ENCODE measurements around the gene CGREF1.
A peak's percentile ranks its signal among the peaks of the same experiment; 100 is the strongest.

Gene CGREF1

DNA sequence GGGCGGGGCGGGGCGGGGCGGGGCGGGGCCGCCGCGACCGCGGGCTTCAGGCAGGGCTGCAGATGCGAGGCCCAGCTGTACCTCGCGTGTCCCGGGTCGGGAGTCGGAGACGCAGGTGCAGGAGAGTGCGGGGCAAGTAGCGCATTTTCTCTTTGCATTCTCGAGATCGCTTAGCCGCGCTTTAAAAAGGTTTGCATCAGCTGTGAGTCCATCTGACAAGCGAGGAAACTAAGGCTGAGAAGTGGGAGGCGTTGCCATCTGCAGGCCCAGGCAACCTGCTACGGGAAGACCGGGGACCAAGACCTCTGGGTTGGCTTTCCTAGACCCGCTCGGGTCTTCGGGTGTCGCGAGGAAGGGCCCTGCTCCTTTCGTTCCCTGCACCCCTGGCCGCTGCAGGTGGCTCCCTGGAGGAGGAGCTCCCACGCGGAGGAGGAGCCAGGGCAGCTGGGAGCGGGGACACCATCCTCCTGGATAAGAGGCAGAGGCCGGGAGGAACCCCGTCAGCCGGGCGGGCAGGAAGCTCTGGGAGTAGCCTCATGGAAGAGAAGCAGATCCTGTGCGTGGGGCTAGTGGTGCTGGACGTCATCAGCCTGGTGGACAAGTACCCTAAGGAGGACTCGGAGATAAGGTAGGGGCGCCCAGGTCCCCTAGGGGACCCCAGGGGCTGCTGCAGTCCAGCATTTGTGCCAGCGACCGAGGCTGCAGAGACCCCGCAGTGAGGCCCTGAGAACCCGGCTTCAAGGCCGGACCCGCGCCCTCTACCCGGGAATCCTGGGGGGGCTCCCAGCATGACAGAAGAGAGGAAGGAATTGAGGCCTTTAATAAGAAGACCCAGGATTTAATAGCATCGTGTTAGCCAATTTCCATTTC, 32.0 kb downstream of the CGREF1 start, which contains the start of gene KHK:
Gene KHK (plus strand): TSS at position 49 of the 870 bp plus-strand sequence. CDS start 488 bp downstream, at position 537.
- in situ Hi-C loops (cut with MboI; ENCODE audit: low pct_unique_long_range_greater_than_20kb, low sequenced_read_pairs, unreplicated experiment): no loop called here
- peak; percentile 53 for DNase-seq (ENCODE audit: low spot score)
- TF ChIP-seq CTCF (IDR thresholded peaks at IDR 0.05; ENCODE audit: extremely low read depth, insufficient read depth, missing control alignments): no peak

GRCh38 chr2:27086090-27086723, 32.7 kb downstream of the CGREF1 start:
- in situ Hi-C loops (cut with MboI; ENCODE audit: low pct_unique_long_range_greater_than_20kb, low sequenced_read_pairs, unreplicated experiment): no loop called here
- DNase-seq (ENCODE audit: low spot score): peak; percentile 100
- TF ChIP-seq CTCF (IDR thresholded peaks at IDR 0.05; ENCODE audit: extremely low read depth, insufficient read depth, missing control alignments): peak; percentile 97

GRCh38 chr2:27085673-27086089, 33.2 kb downstream of the CGREF1 start:
- TF ChIP-seq CTCF (IDR thresholded peaks at IDR 0.05; ENCODE audit: extremely low read depth, insufficient read depth, missing control alignments): peak; percentile 58
- peak; percentile 66 for DNase-seq (ENCODE audit: low spot score)
- in situ Hi-C loops (cut with MboI; ENCODE audit: low pct_unique_long_range_greater_than_20kb, low sequenced_read_pairs, unreplicated experiment): no loop called here

- in situ Hi-C loops (cut with MboI; ENCODE audit: low pct_unique_long_range_greater_than_20kb, low sequenced_read_pairs, unreplicated experiment): no loop called here
- no peak for DNase-seq (ENCODE audit: low spot score)
- no peak for TF ChIP-seq CTCF (IDR thresholded peaks at IDR 0.05; ENCODE audit: extremely low read depth, insufficient read depth, missing control alignments)
Measured at GRCh38 chr2:27085062-27085672, 33.8 kb downstream of the CGREF1 start.

GRCh38 chr2:27084297-27085061, 34.4 kb downstream of the CGREF1 start:
- in situ Hi-C loops (cut with MboI; ENCODE audit: low pct_unique_long_range_greater_than_20kb, low sequenced_read_pairs, unreplicated experiment): no loop called here
- TF ChIP-seq CTCF (IDR thresholded peaks at IDR 0.05; ENCODE audit: extremely low read depth, insufficient read depth, missing control alignments): no peak
- DNase-seq (ENCODE audit: low spot score): no peak
